Liver (tissue), 3 donors: ENCODE data around the gene GPC3.

Experiments
- CTCF ChIP-seq: fragments of 150-350 bp; IDR thresholded peaks from 2 replicates; pipeline ENCODE4 v1.5.1; 2017; ENCODE audit warnings: improper control_type of control experiment, low read depth, low read length; ENCODE audit not compliant: missing input control
- MAX ChIP-seq: IDR thresholded peaks from 2 replicates; pipeline ENCODE4 v1.6.1; 2016; ENCODE audit warnings: antibody characterized with exemption
- RAD21 ChIP-seq, 2 donors: IDR thresholded peaks; 2 replicates each; pipeline ENCODE4 v1.6.1; 2016; ENCODE audit warnings: antibody characterized with exemption in 2 of 2, mild to moderate bottlenecking in 2 of 2
- donor health status: healthy.
- donor health status: healthy.

GRCh38 chrX:133574716-133575115 is 410.7 kb downstream of the GPC3 start:
- TF ChIP-seq MAX (no peak), RAD21 (IDR thresholded peaks at IDR 0.05) (no peak), CTCF (no peak)
